HG03457 (cell line): ENCODE data around the gene LAPTM5.

Source experiments
- ATAC-seq: cut with Tn5 transposase; IDR thresholded peaks from one replicate; pipeline ENCODE4 v1.9.1; 2021; ENCODE audit warnings: moderate number of reproducible peaks; ENCODE audit not compliant: unreplicated experiment

LAPTM5 gene

GRCh38 chr1:30720271-30721223, 37.0 kb downstream of the LAPTM5 start:
- ATAC-seq, result no peak

GRCh38 chr1:30719406-30720270, 37.9 kb downstream of the LAPTM5 start:
- ATAC-seq, result no peak

GRCh38 chr1:30718636-30719405, 38.8 kb downstream of the LAPTM5 start:
- ATAC-seq, result peak; percentile 36

- peak; percentile 65 for ATAC-seq
These were observed 39.4 kb downstream of the LAPTM5 start for GRCh38 chr1:30718091-30718635.

GRCh38 chr1:30716646-30717045, 40.9 kb downstream of the LAPTM5 start:
- ATAC-seq, result no peak

GRCh38 chr1:30715886-30716285, 41.7 kb downstream of the LAPTM5 start:
- ATAC-seq, result no peak

GRCh38 chr1:30715216-30715615, 42.4 kb downstream of the LAPTM5 start:
- ATAC-seq, result no peak

GRCh38 chr1:30714536-30715090, 43.0 kb downstream of the LAPTM5 start:
- no peak for ATAC-seq

- ATAC-seq, result no peak
These were observed 43.5 kb downstream of the LAPTM5 start for GRCh38 chr1:30714025-30714424.

GRCh38 chr1:30713311-30713710, 44.3 kb downstream of the LAPTM5 start:
- ATAC-seq, result no peak

GRCh38 chr1:30712583-30712982, 45.0 kb downstream of the LAPTM5 start:
- ATAC-seq, result no peak

- ATAC-seq, result no peak
These were observed 47.2 kb downstream of the LAPTM5 start for GRCh38 chr1:30710407-30710806.

- no peak for ATAC-seq
These were observed 49.2 kb downstream of the LAPTM5 start for GRCh38 chr1:30708361-30708728.

- ATAC-seq, result no peak
These were observed 49.9 kb downstream of the LAPTM5 start for GRCh38 chr1:30707412-30708360.

GRCh38 chr1:30706528-30706927, 51.0 kb downstream of the LAPTM5 start:
- ATAC-seq, result no peak

GRCh38 chr1:30705698-30706097, 51.9 kb downstream of the LAPTM5 start:
- ATAC-seq, result no peak

GRCh38 chr1:30704765-30705509, 52.6 kb downstream of the LAPTM5 start:
- ATAC-seq, result no peak

- no peak for ATAC-seq
These were observed 53.3 kb downstream of the LAPTM5 start for GRCh38 chr1:30704271-30704670.

GRCh38 chr1:30702823-30703222, 54.8 kb downstream of the LAPTM5 start:
- ATAC-seq, result no peak
